Neural cell (in vitro differentiated cells): ENCODE measurements around the gene FABP7. TPM values are rescaled to one million over a fixed set of nuclear protein-coding genes. Genes with fewer than 3 reads are reported as not detected.

Experiments used
- H2AFZ ChIP-seq: fragments of 200-600, 300-800 bp; sonication (generic), shearing (Covaris generic); 2 replicates; pipeline ENCODE4 v1.6.0; 2014; ENCODE audit warnings: low read depth, mild to moderate bottlenecking, antibody characterized with exemption, low read length, moderate library complexity
- H3F3A ChIP-seq: fragments of 200-600 bp; shearing (Covaris generic); 2 replicates; pipeline ENCODE4 v1.6.1; 2016; ENCODE audit warnings: mild to moderate bottlenecking, moderate library complexity, mixed read lengths, antibody characterized with exemption, low read length; ENCODE audit not compliant: insufficient read depth, poor library complexity, severe bottlenecking
- H3K27ac ChIP-seq: fragments of 200-600, 300-800 bp; sonication (generic), shearing (Covaris generic); 2 replicates; pipeline ENCODE4 v1.5.1; 2014; ENCODE audit warnings: mild to moderate bottlenecking, low read length, moderate library complexity
- H3K27me3 ChIP-seq: fragments of 300-800, 200-600 bp; sonication (generic), shearing (Covaris generic); 2 replicates; pipeline ENCODE4 v1.6.0; 2014; ENCODE audit warnings: mild to moderate bottlenecking, low read depth, low read length, moderate library complexity; ENCODE audit not compliant: insufficient read depth
- H3K36me3 ChIP-seq: fragments of 300-800, 200-600 bp; sonication (generic), shearing (Covaris generic); 2 replicates; pipeline ENCODE4 v1.5.1; 2014; ENCODE audit warnings: mild to moderate bottlenecking, antibody characterized with exemption, low read length, moderate library complexity; ENCODE audit not compliant: insufficient read depth
- H3K4me2 ChIP-seq: fragments of 300-800, 200-600 bp; sonication (generic), shearing (Covaris generic); 2 replicates; pipeline ENCODE4 v1.6.0; 2014; ENCODE audit warnings: mild to moderate bottlenecking, low read length
- H3K4me3 ChIP-seq: fragments of 300-800, 200-600 bp; sonication (generic), shearing (Covaris generic); 2 replicates; pipeline ENCODE4 v1.5.1; 2014; ENCODE audit warnings: mild to moderate bottlenecking, low read length, moderate library complexity
- H3K79me2 ChIP-seq: fragments of 200-600 bp; shearing (Covaris generic); replicated peaks from 2 replicates; pipeline ENCODE4 v1.6.0; 2014; ENCODE audit warnings: mild to moderate bottlenecking, low read length, moderate library complexity; ENCODE audit not compliant: insufficient read depth
- H3K9ac ChIP-seq: fragments of 300-800, 200-600 bp; sonication (generic), shearing (Covaris generic); 2 replicates; pipeline ENCODE4 v1.6.1; 2016; ENCODE audit warnings: mild to moderate bottlenecking, low read length, mixed read lengths
- H3K9me2 ChIP-seq: fragments of 200-600 bp; shearing (Covaris generic); 2 replicates; pipeline ENCODE4 v1.6.1; 2016; ENCODE audit warnings: mild to moderate bottlenecking, low read length, mixed read lengths; ENCODE audit not compliant: insufficient read depth
- H3K9me3 ChIP-seq: fragments of 200-600, 300-800 bp; sonication (generic), shearing (Covaris generic); 2 replicates; pipeline ENCODE4 v1.6.1; 2016; ENCODE audit warnings: mild to moderate bottlenecking, mixed run types, low read length, moderate library complexity, mixed read lengths
- H4K20me1 ChIP-seq: fragments of 200-600 bp; shearing (Covaris generic); 2 replicates; pipeline ENCODE4 v1.6.1; 2016; ENCODE audit warnings: mild to moderate bottlenecking, mixed run types; ENCODE audit not compliant: insufficient read depth
- CTCF ChIP-seq: fragments of 450-650 bp; IDR thresholded peaks from 2 replicates; pipeline ENCODE4 v1.5.1; 2014; ENCODE audit warnings: antibody characterized with exemption, mild to moderate bottlenecking, moderate library complexity; ENCODE audit not compliant: poor library complexity, severe bottlenecking
- EP300 ChIP-seq: fragments of 450-650 bp; conservative IDR thresholded peaks from 2 replicates; pipeline ENCODE4 v1.6.1; 2014; ENCODE audit warnings: antibody characterized with exemption, mild to moderate bottlenecking, moderate library complexity; ENCODE audit not compliant: poor library complexity, severe bottlenecking
- EZH2 ChIP-seq: fragments of 200-600, 300-800 bp; shearing (Covaris generic), sonication (generic); IDR thresholded peaks from 2 replicates; pipeline ENCODE4 v1.6.1; 2014; ENCODE audit warnings: antibody characterized with exemption, low read length, borderline replicate concordance, mild to moderate bottlenecking; ENCODE audit not compliant: insufficient read depth, poor library complexity, severe bottlenecking
- MXI1 ChIP-seq: fragments of 450-650 bp; conservative IDR thresholded peaks from 2 replicates; pipeline ENCODE4 v1.6.1; 2014; ENCODE audit warnings: antibody characterized with exemption, mild to moderate bottlenecking; ENCODE audit not compliant: poor library complexity, severe bottlenecking
- POLR2AphosphoS5 ChIP-seq: IDR thresholded peaks from 2 replicates; pipeline ENCODE4 v1.6.1; 2012
- RAD21 ChIP-seq: fragments of 450-650 bp; conservative IDR thresholded peaks from 2 replicates; pipeline ENCODE4 v1.6.1; 2014; ENCODE audit warnings: antibody characterized with exemption, mild to moderate bottlenecking, moderate library complexity
- SMC3 ChIP-seq: fragments of 450-650 bp; conservative IDR thresholded peaks from 2 replicates; pipeline ENCODE4 v1.6.1; 2014; ENCODE audit warnings: antibody characterized with exemption, mild to moderate bottlenecking, moderate library complexity; ENCODE audit not compliant: poor library complexity
- TAF1 ChIP-seq: IDR thresholded peaks from 2 replicates; pipeline ENCODE4 v1.6.1; 2012; ENCODE audit warnings: low read depth
- polyA plus RNA-seq: library from polyadenylated mRNA; depleted of rRNA; stranded (reverse); fragments of >200 nt; gene quantifications from 2 replicates; pipeline ENCODE4 v1.2.3, GENCODE V29; 2014
- TF ChIP-seq, protein P1 (sequence below): IDR thresholded peaks from 2 replicates; pipeline ENCODE4 v1.6.1; 2012; ENCODE audit warnings: borderline replicate concordance

Gene FABP7
- polyA plus RNA-seq, 1 donor from 2014 or later = 37.2 TPM

- TF ChIP-seq CTCF = no peak
- no peak for TF ChIP-seq RAD21
- TF ChIP-seq, protein P1, sequence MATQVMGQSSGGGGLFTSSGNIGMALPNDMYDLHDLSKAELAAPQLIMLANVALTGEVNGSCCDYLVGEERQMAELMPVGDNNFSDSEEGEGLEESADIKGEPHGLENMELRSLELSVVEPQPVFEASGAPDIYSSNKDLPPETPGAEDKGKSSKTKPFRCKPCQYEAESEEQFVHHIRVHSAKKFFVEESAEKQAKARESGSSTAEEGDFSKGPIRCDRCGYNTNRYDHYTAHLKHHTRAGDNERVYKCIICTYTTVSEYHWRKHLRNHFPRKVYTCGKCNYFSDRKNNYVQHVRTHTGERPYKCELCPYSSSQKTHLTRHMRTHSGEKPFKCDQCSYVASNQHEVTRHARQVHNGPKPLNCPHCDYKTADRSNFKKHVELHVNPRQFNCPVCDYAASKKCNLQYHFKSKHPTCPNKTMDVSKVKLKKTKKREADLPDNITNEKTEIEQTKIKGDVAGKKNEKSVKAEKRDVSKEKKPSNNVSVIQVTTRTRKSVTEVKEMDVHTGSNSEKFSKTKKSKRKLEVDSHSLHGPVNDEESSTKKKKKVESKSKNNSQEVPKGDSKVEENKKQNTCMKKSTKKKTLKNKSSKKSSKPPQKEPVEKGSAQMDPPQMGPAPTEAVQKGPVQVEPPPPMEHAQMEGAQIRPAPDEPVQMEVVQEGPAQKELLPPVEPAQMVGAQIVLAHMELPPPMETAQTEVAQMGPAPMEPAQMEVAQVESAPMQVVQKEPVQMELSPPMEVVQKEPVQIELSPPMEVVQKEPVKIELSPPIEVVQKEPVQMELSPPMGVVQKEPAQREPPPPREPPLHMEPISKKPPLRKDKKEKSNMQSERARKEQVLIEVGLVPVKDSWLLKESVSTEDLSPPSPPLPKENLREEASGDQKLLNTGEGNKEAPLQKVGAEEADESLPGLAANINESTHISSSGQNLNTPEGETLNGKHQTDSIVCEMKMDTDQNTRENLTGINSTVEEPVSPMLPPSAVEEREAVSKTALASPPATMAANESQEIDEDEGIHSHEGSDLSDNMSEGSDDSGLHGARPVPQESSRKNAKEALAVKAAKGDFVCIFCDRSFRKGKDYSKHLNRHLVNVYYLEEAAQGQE = no peak
- no peak for TF ChIP-seq MXI1
- no peak for TF ChIP-seq POLR2AphosphoS5
- TF ChIP-seq EZH2 = no peak
- no peak for TF ChIP-seq TAF1
- TF ChIP-seq EP300 = no peak
- Histone ChIP-seq H3K4me3 (no peak overlapping the region), H3K27ac (no peak overlapping the region), H2AFZ (no peak overlapping the region), H3K9ac (no peak overlapping the region), H3K79me2 (no peaks in the 10 kb centered on the region), H4K20me1 (no peaks in the 10 kb centered on the region), H3K9me3 (no peaks in the 10 kb centered on the region), H3F3A (no peaks in the 10 kb centered on the region), H3K36me3 (no peaks in the 10 kb centered on the region), H3K9me2 (no peaks in the 10 kb centered on the region), H3K27me3 (no peaks in the 10 kb centered on the region), H3K4me2 (no peak overlapping the region)
These were observed 28.8 kb downstream of the FABP7 start for GRCh38 chr6:122808121-122808885.

DNA sequence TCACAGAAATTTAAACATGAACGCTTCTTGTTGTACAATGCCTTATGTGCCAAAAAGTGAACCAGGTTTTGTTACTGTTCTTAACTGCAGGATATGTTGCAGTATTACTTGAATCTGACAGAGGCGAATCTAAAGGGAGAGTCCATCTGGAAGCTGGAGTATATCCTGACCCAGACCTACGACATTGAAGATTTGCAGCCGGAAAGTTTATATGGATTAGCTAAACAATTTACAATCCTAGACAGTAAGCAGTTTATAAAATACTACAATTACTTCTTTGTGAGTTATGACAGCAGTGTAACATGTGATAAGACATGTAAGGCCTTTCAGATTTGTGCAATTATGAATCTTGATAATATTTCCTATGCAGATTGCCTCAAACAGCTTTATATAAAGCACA lies 29.5 kb downstream of the FABP7 start:
- H3F3A ChIP-seq = no peaks in the 10 kb centered on the region

More for the DNA sequence above, 29.5 kb downstream of the FABP7 start:
- H2AFZ ChIP-seq = no peak overlapping the region
- no peaks in the 10 kb centered on the region for H3K27me3 ChIP-seq
- H3K79me2 ChIP-seq = no peaks in the 10 kb centered on the region
- H3K9me2 ChIP-seq = no peaks in the 10 kb centered on the region
- TF ChIP-seq MXI1 (no peak), POLR2AphosphoS5 (no peak), EP300 (no peak), EZH2 (no peak), TAF1 (no peak), SMC3 (no peak), RAD21 (no peak), CTCF (no peak)
- TF ChIP-seq, protein P1 = no peak
- no peak overlapping the region for H3K4me3 ChIP-seq
- no peak overlapping the region for H3K9ac ChIP-seq
- no peak overlapping the region for H3K27ac ChIP-seq
- H4K20me1 ChIP-seq = no peaks in the 10 kb centered on the region
- H3K36me3 ChIP-seq = no peaks in the 10 kb centered on the region
- no peaks in the 10 kb centered on the region for H3K9me3 ChIP-seq
- H3K4me2 ChIP-seq = no peak overlapping the region
